Naive B cell (primary cell): ENCODE measurements around the gene SH3TC1. TPM values are rescaled to one million over a fixed set of nuclear protein-coding genes. Genes with fewer than 3 reads are reported as not detected.

Experiments used
- ATAC-seq, 2 donors: fragments of 150-1000 bp; cut with Tn5 transposase; 2 replicates each; pipeline ENCODE4 v1.10.0; 2021; ENCODE audit warnings: low read depth in 2 of 2, mild to moderate bottlenecking in 2 of 2, moderate library complexity in 2 of 2
- DNase-seq: peaks from one replicate; pipeline ENCODE4 v3.0.0; 2022
- H3K27ac Mint-ChIP-seq, 6 donors: one replicate each; pipeline ENCODE4 v1.8.0; 2020 to 2022; ENCODE audit warnings: mild to moderate bottlenecking in 6 of 6, mixed read lengths in 6 of 6, moderate library complexity in 5 of 6, inconsistent platforms in 2 of 6
- H3K27me3 Mint-ChIP-seq, 3 donors: one replicate each; pipeline ENCODE4 v1.8.0; 2021 to 2022; ENCODE audit warnings: mixed read lengths in 3 of 3, mild to moderate bottlenecking in 1 of 3
- H3K36me3 Mint-ChIP-seq, 2 donors: one replicate each; pipeline ENCODE4 v1.8.0; 2020 to 2022; ENCODE audit warnings: mixed read lengths in 2 of 2, inconsistent platforms in 1 of 2, mild to moderate bottlenecking in 1 of 2
- H3K4me1 Mint-ChIP-seq, 3 donors: one replicate each; pipeline ENCODE4 v1.8.0; 2020 to 2022; ENCODE audit warnings: mixed read lengths in 3 of 3, inconsistent platforms in 1 of 3, mild to moderate bottlenecking in 1 of 3, moderate library complexity in 1 of 3
- H3K4me3 Mint-ChIP-seq, 8 donors: one replicate each; pipeline ENCODE4 v1.8.0; 2020 to 2022; ENCODE audit warnings: mild to moderate bottlenecking in 8 of 8, mixed read lengths in 8 of 8, moderate library complexity in 8 of 8, inconsistent platforms in 2 of 8
- H3K9me3 Mint-ChIP-seq, 7 donors: one replicate each; pipeline ENCODE4 v1.8.0; 2020 to 2022; ENCODE audit warnings: mixed read lengths in 7 of 7, mild to moderate bottlenecking in 5 of 7, inconsistent platforms in 2 of 7, moderate library complexity in 1 of 7
- polyA plus RNA-seq, 6 donors: library from polyadenylated mRNA; unstranded; fragments of 300-500 nt; fragmentation: Illumina TruSeq; gene quantifications; one replicate each; pipeline ENCODE4 v1.2.3, GENCODE V29; 2021; ENCODE audit warnings: low read depth in 6 of 6

SH3TC1 gene
- polyA plus RNA-seq, 6 donors from 2014 or later = 24.1 to 64.3 (median 37.5) TPM

DNA sequence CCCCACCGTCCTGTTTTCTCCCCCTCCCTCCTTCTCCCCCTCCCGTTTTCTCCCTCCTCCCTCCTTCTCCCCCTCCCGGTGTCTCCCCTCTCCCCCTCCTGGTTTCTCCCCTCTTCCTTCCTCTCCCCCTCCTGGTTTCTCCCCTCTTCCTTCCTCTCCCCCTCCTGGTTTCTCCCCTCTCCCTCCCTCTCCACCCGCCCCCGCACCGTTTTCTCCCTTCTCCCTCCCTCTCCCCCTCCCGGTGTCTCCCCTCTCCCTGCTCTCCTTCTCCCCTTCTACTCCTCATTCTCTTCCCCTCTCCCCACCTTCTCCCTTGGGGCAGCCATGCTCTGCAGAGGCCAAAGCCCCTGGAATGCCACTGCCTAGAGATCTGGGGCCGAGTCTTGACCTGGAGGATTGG, 12.2 kb downstream of the SH3TC1 start:
- Mint-ChIP-seq H3K36me3 (no peaks in the 10 kb centered on the region), H3K9me3 (no peaks in the 10 kb centered on the region), H3K27me3 (no peaks in the 10 kb centered on the region), H3K27ac (peak overlapping the region in 3 of 6 donors; percentile 61 to 69 (median 66)), H3K4me1 (peaks cover 20 to 29% (median 24%) of the 10 kb centered on the region in 3 donors), H3K4me3 (no peak overlapping the region)
- no peak for ATAC-seq
- no peak for DNase-seq

DNA sequence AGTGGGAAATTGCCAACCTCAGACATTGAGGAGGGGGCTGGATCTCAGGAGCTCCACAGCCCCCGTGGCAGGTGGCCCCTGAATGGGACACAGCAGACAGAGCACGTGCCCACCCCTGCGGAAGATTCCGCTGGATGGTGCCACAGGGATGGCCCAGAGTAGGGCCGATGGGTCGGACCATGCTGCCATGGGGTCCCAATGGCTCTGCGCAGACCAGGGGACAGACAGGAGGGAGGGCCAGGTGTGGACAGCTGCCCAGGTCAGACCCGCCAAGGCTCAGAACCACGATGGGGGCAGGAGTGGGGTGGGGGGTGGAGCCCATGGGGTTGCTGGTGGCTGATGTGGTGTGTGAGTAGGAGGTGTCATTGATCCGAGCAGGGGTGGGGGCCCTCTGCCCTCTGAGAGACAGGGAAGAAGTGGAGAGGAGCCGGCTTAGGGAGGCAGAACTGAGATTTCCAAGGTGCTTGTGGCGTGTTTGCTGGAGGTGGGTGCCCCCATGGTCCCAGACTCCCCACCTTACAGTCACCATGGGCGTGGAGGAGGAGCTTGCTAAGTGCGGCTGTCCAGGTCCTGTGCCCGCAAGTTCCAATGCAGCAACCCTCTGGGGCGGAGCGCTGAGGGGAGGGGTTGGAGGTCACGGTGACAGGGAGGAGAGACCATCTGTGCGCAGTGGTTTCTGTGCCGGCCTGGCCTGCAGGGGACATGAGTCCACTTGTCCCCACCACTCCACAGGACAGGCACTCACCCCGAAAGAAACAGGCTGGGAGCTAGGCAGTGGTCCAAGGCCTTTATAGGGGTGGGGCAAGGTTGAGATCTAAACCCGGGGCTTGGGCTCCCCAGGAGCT, 12.9 kb downstream of the SH3TC1 start:
- peak overlapping the region in 5 of 6 donors; percentile 37 to 78 (median 61) for H3K27ac Mint-ChIP-seq

GRCh38 chr4:8212622-8213021, 13.5 kb downstream of the SH3TC1 start:
- no peak overlapping the region for H3K27ac Mint-ChIP-seq
- no peak for ATAC-seq
- DNase-seq = no peak
- no peaks in the 10 kb centered on the region for H3K36me3 Mint-ChIP-seq
- no peaks in the 10 kb centered on the region for H3K9me3 Mint-ChIP-seq
- no peaks in the 10 kb centered on the region for H3K27me3 Mint-ChIP-seq
- H3K4me1 Mint-ChIP-seq = peaks cover 6 to 15% (median 13%) of the 10 kb centered on the region in 3 donors
- H3K4me3 Mint-ChIP-seq = no peak overlapping the region

More for the DNA sequence above, 12.9 kb downstream of the SH3TC1 start:
- DNase-seq (no peak), ATAC-seq (no peak)
- Mint-ChIP-seq H3K27me3 (no peaks in the 10 kb centered on the region), H3K36me3 (no peaks in the 10 kb centered on the region), H3K4me1 (peaks cover 13 to 21% (median 17%) of the 10 kb centered on the region in 3 donors), H3K9me3 (no peaks in the 10 kb centered on the region), H3K4me3 (no peak overlapping the region)

DNA sequence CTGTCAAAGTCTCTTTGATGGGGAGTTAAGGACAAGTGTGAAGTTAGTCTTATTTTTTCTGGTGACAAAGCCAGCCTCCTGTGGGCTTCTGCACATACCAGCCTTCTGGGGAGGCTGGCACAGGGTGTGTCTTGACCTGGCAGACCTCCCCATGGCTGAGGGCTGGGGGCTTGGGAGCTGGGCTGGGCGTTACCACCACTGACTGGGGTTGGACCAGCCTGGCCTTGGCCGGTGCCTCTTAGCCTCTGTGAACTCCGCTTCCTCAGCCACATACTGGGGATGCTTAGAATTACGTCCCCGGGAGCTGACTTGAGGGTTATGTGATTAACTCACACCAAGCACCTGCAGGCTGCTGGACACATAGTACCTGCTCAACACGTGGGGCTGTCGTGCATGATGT, 14.0 kb downstream of the SH3TC1 start:
- no peaks in the 10 kb centered on the region for H3K9me3 Mint-ChIP-seq
- no peaks in the 10 kb centered on the region for H3K36me3 Mint-ChIP-seq
- ATAC-seq (no peak), DNase-seq (no peak)
- H3K27ac Mint-ChIP-seq = peak overlapping the region in 1 of 6 donors; percentile 76
- peaks cover 1 to 12% (median 10%) of the 10 kb centered on the region in 3 donors for H3K4me1 Mint-ChIP-seq
- H3K4me3 Mint-ChIP-seq = no peak overlapping the region
- no peaks in the 10 kb centered on the region for H3K27me3 Mint-ChIP-seq

GRCh38 chr4:8214136-8214535, 15.0 kb downstream of the SH3TC1 start:
- ATAC-seq (no peak), DNase-seq (no peak)
- Mint-ChIP-seq H3K9me3 (no peaks in the 10 kb centered on the region), H3K27me3 (no peaks in the 10 kb centered on the region), H3K4me1 (peaks cover under 1 to 10% (median 2%) of the 10 kb centered on the region in 3 donors), H3K4me3 (no peak overlapping the region), H3K27ac (no peak overlapping the region), H3K36me3 (no peaks in the 10 kb centered on the region)

DNA sequence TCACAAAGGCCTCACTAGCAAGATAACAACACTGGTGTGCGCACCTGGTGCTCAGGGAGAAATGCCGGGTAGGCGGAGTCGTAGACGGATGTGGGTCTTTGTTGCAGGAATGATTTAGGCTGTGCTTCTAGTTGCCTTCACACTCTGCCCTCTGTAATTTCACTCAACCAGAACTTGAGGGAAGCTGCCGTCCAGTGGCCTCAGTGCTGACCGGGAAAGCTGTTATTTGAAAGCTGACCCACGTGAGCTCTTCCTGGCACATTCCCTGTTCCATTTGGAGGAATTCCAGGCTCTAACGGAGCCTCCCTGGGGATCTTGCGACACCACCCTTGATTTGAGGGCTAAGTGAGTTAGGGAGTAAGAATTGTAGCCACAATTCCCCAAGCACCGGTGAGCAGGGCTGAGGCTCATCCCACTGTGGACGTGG, 15.9 kb downstream of the SH3TC1 start:
- Mint-ChIP-seq H3K27me3 (no peaks in the 10 kb centered on the region), H3K4me1 (peaks cover 0 to 8% (median 2%) of the 10 kb centered on the region in 3 donors), H3K27ac (peak overlapping the region in 3 of 6 donors; percentile 16 to 57 (median 41)), H3K36me3 (peaks cover 6% of the 10 kb centered on the region in 2 donors), H3K4me3 (no peak overlapping the region), H3K9me3 (no peaks in the 10 kb centered on the region)
- ATAC-seq (no peak), DNase-seq (no peak)

GRCh38 chr4:8215641-8216442, 16.8 kb downstream of the SH3TC1 start:
- H3K27me3 Mint-ChIP-seq = no peaks in the 10 kb centered on the region
- no peak for ATAC-seq
- no peaks in the 10 kb centered on the region for H3K9me3 Mint-ChIP-seq
- H3K4me3 Mint-ChIP-seq = no peak overlapping the region
- H3K36me3 Mint-ChIP-seq = peaks cover 8 to 14% of the 10 kb centered on the region in 2 donors
- no peak overlapping the region for H3K27ac Mint-ChIP-seq
- no peak for DNase-seq
- H3K4me1 Mint-ChIP-seq = peaks cover 5 to 10% (median 8%) of the 10 kb centered on the region in 3 donors

- peaks cover 16 to 20% of the 10 kb centered on the region in 2 donors for H3K36me3 Mint-ChIP-seq
- no peaks in the 10 kb centered on the region for H3K9me3 Mint-ChIP-seq
- ATAC-seq (no peak), DNase-seq (no peak)
- no peak overlapping the region for H3K27ac Mint-ChIP-seq
- H3K4me1 Mint-ChIP-seq = peaks cover 9 to 18% (median 12%) of the 10 kb centered on the region in 3 donors
- no peaks in the 10 kb centered on the region for H3K27me3 Mint-ChIP-seq
- H3K4me3 Mint-ChIP-seq = no peak overlapping the region
Observed at GRCh38 chr4:8216443-8217245, 17.6 kb downstream of the SH3TC1 start.

DNA sequence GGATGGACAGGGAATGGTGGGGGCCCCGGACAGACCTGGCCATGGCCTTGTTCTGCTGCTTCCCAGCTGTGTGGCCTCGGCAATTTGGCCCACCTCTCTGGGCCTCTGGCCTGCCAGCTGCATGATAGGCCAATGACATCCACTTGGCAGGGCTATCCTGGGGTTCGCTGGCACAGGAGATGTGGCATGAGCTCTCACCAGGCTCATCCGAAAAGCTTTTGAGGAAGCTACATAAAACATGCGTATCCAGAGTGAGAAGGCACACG, 18.1 kb downstream of the SH3TC1 start:
- DNase-seq (no peak), ATAC-seq (no peak)
- no peak overlapping the region for H3K4me3 Mint-ChIP-seq
- no peaks in the 10 kb centered on the region for H3K9me3 Mint-ChIP-seq
- H3K27ac Mint-ChIP-seq = peak overlapping the region in 2 of 6 donors; percentile 38 to 65
- H3K36me3 Mint-ChIP-seq = peaks cover 21 to 22% of the 10 kb centered on the region in 2 donors
- peaks cover 4 to 22% (median 13%) of the 10 kb centered on the region in 3 donors for H3K4me1 Mint-ChIP-seq
- H3K27me3 Mint-ChIP-seq = no peaks in the 10 kb centered on the region

GRCh38 chr4:8217871-8218270, 18.8 kb downstream of the SH3TC1 start:
- no peak for ATAC-seq
- peaks cover 21 to 22% of the 10 kb centered on the region in 2 donors for H3K36me3 Mint-ChIP-seq
- no peak overlapping the region for H3K4me3 Mint-ChIP-seq
- no peaks in the 10 kb centered on the region for H3K9me3 Mint-ChIP-seq
- no peak overlapping the region for H3K27ac Mint-ChIP-seq
- no peak for DNase-seq
- peaks cover 4 to 28% (median 13%) of the 10 kb centered on the region in 3 donors for H3K4me1 Mint-ChIP-seq
- H3K27me3 Mint-ChIP-seq = no peaks in the 10 kb centered on the region

- Mint-ChIP-seq H3K4me3 (no peak overlapping the region), H3K4me1 (peaks cover 4 to 28% (median 13%) of the 10 kb centered on the region in 3 donors), H3K27me3 (no peaks in the 10 kb centered on the region), H3K9me3 (no peaks in the 10 kb centered on the region), H3K27ac (peak overlapping the region in 1 of 6 donors; percentile 10), H3K36me3 (peaks cover 21 to 27% of the 10 kb centered on the region in 2 donors)
- DNase-seq = no peak
- ATAC-seq = no peak
Observed at GRCh38 chr4:8218371-8219031, 19.4 kb downstream of the SH3TC1 start.

GRCh38 chr4:8219236-8219635, 20.1 kb downstream of the SH3TC1 start:
- ATAC-seq = no peak
- Mint-ChIP-seq H3K36me3 (peaks cover 27 to 35% of the 10 kb centered on the region in 2 donors), H3K27ac (no peak overlapping the region), H3K9me3 (no peaks in the 10 kb centered on the region), H3K27me3 (no peaks in the 10 kb centered on the region), H3K4me1 (peaks cover 9 to 28% (median 13%) of the 10 kb centered on the region in 3 donors), H3K4me3 (no peak overlapping the region)
- DNase-seq = no peak
